Embryonic facial prominence (tissue), 1 donor: ENCODE results near the gene CAPN7.

Source experiments
- DNase-seq: peaks from one replicate; pipeline ENCODE4 v3.0.0-alpha.2; 2016; ENCODE audit errors: extremely low spot score

The CAPN7 gene

GRCh38 chr3:15297608-15298350, 91.7 kb downstream of the CAPN7 start:
- DNase-seq: no peak

DNA sequence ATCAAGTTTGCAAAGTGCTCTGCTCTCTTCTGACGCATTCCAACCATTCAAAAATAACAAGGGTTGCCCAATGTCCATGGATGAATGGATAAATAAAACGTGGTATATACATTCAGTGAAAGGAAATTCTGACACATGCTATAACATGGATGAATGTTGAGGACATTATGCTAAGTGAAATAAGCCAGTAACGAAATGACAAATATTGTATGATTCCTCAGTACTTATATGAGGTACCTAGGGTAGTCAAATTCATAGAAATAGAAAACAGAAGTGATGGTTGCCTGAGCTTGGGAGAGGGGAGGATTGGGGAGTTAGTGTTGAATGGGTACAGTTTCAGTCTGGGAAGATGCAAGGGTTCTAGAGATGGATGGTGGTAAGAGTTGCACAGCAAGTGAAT, 92.5 kb downstream of the CAPN7 start:
- no peak for DNase-seq

DNA sequence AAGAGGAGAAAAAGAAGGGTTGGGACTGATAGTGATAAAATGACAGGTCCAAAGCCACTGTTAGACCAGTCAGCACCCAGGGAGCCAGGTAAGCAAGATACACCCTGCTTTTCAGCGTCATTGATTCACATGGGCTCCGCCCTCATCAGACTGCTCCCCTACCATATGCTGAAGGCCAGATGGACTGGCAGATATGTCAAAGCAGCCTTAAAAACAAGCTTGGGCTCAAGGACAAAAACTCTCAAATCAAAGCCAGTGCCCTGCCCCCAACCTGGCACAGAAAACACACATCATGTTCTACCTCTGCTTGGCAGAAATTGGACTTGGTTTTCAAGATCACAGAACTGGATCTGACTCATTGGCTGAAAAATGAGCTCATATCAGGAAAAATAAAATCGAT, 93.0 kb downstream of the CAPN7 start:
- DNase-seq: no peak

GRCh38 chr3:15300323-15301078, 94.5 kb downstream of the CAPN7 start:
- no peak for DNase-seq

DNA sequence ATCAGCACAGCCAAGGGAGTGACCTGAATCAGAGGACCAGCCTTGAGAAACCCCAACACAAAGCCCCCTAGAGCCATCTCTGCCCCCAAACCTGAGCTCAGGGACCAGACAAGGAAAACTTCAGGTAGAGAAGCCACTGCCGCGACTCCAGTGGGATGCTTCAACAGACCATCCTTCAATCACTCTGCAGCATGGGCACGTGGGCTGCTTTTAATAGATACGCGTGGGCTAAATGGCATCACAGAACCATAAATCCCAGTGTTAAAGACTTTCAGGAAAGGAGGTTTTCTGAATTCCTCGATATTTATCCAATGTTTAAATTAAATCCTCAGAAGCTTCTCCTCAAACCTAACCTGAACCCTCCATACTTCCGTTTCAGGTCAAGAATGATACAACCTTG, 95.7 kb downstream of the CAPN7 start:
- no peak for DNase-seq
